Esophagus muscularis mucosa (tissue), 4 donors: ENCODE results near the gene ELMO2. TPM values are rescaled to one million over a fixed set of nuclear protein-coding genes. Genes with fewer than 3 reads are reported as not detected.

ENCODE experiments used
- DNase-seq: peaks from one replicate; pipeline ENCODE4 v3.0.0-alpha.2; 2017; ENCODE audit errors: extremely low spot score
- H3K27ac ChIP-seq, 4 donors: fragments of 200-600 bp; sonication (generic); replicated peaks in 1 of 4; 1 replicate in 3 of 4; 2 replicates in 1 of 4; pipeline ENCODE4 v1.5.1; 2016 to 2019; ENCODE audit warnings: mild to moderate bottlenecking in 1 of 4
- H3K27me3 ChIP-seq, 4 donors: fragments of 200-600 bp; sonication (generic); one replicate each; pipeline versions ENCODE4 v1.5.1 to v1.6.0; 2016 to 2019
- H3K36me3 ChIP-seq, 4 donors: fragments of 200-600 bp; sonication (generic); one replicate each; pipeline ENCODE4 v1.5.1; 2016 to 2019
- H3K4me1 ChIP-seq, 4 donors: fragments of 200-600 bp; sonication (generic); one replicate each; pipeline ENCODE4 v1.5.1; 2016 to 2019
- H3K4me3 ChIP-seq, 4 donors: fragments of 200-600 bp; sonication (generic); 1 replicate in 2 of 4; 2 replicates in 2 of 4; pipeline ENCODE4 v1.5.1; 2016 to 2019; ENCODE audit warnings: mild to moderate bottlenecking in 4 of 4, moderate library complexity in 1 of 4
- H3K9me3 ChIP-seq, 4 donors: fragments of 200-600 bp; sonication (generic); 1 replicate in 3 of 4; 2 replicates in 1 of 4; pipeline ENCODE4 v1.5.1; 2016 to 2019
- EP300 ChIP-seq: sonication (generic); formaldehyde crosslinking; IDR thresholded peaks from one replicate; pipeline ENCODE4 v1.6.1; 2017; ENCODE audit warnings: antibody characterized with exemption
- POLR2A ChIP-seq: fragments of 450-650 bp; IDR thresholded peaks from one replicate; pipeline ENCODE4 v1.6.1; 2017; ENCODE audit warnings: antibody characterized with exemption, moderate library complexity, mild to moderate bottlenecking, low read depth
- POLR2AphosphoS5 ChIP-seq, 2 donors: sonication (generic); formaldehyde crosslinking; IDR thresholded peaks; one replicate each; pipeline ENCODE4 v1.6.1; 2017; ENCODE audit warnings: antibody characterized with exemption in 2 of 2
- WGBS: methylation state at CpG from one replicate; pipeline ENCODE4 v1.1.5; 2018; 5-methylcytosine and 5-hydroxymethylcytosine counted together
- intact Hi-C: fragments of 100-400 bp; cut with DNase I; formaldehyde crosslinking; loops from one replicate; pipeline ENCODE4 v1.15.1; 2023
- total RNA-seq, 4 donors: library from RNA; depleted of rRNA; stranded (reverse); fragments of >200 nt; gene quantifications; one replicate each; pipeline versions ENCODE4 v1.1.0 to v1.2.1, GENCODE V29; 2016
- TF ChIP-seq, protein P1 (sequence below), 3 experiments: fragments of 200-600 bp in 2 of 3; fragments of 450-650 bp in 1 of 3; sonication (generic) in 2 of 3; IDR thresholded peaks; one replicate each; pipeline ENCODE4 v1.5.1; 2017 to 2019; ENCODE audit warnings: antibody characterized with exemption in 3 of 3, mild to moderate bottlenecking in 2 of 3, moderate library complexity in 1 of 3

Gene ELMO2, protein sequence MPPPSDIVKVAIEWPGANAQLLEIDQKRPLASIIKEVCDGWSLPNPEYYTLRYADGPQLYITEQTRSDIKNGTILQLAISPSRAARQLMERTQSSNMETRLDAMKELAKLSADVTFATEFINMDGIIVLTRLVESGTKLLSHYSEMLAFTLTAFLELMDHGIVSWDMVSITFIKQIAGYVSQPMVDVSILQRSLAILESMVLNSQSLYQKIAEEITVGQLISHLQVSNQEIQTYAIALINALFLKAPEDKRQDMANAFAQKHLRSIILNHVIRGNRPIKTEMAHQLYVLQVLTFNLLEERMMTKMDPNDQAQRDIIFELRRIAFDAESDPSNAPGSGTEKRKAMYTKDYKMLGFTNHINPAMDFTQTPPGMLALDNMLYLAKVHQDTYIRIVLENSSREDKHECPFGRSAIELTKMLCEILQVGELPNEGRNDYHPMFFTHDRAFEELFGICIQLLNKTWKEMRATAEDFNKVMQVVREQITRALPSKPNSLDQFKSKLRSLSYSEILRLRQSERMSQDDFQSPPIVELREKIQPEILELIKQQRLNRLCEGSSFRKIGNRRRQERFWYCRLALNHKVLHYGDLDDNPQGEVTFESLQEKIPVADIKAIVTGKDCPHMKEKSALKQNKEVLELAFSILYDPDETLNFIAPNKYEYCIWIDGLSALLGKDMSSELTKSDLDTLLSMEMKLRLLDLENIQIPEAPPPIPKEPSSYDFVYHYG
- 10 to 100 TPM; 35.3 to 61.4 (median 51.8) TPM for total RNA-seq

DNA sequence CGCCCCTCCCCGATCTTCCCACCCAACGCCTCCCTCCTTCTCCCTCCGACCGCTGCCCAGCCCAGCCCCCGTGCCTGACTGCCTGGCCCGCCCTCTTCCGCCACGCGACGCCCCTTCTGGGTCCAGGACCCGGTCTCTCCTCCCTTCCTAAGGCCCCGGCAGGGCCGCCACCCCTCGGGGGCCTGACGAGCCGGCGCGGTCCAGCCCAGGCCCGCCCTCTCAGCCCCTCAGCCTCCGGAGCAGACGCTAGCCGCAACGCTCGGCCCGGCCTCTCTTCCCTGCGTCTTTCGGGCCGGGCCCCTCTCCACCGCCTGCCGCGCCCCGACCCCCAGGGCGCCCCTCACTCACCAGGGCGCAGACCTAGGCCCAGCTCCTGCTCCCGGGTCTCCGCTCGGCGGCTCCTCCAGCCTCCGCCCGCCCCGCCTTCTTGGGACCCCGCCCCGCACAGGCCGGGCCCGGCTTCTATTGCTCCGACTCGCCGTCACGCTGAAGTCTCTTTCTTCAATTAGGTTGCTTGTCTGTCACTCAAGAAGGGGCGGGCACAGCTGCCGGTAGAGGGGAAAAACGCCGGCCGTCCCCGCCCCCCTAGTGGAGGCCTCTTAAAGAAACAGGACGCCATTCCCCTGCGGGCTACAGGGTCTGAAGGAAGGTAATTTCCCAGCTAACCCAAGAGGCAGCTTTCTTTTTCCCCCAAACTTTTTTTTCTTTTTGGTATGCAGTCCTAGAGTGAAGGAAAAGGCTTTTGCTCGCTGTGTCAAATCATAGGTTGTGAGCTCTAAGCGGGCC, at the start of gene ELMO2:
TSS of gene ELMO2 (minus strand) at position 416 of the 786 bp plus-strand sequence. CDS start 12,133 bp downstream, outside the sequence.
- H3K4me3 ChIP-seq, result peak within 1 kb of the TSS; percentile 85 to 93 (median 89)
- under 1% methylated on average over 45 of the region's 60 CpGs for WGBS
- H3K36me3 ChIP-seq, result no peaks in the 10 kb centered on the region
- intact Hi-C loops, result no loop called here
- peaks cover 53 to 67% (median 63%) of the 10 kb centered on the region in 4 donors for H3K4me1 ChIP-seq
- DNase-seq, result peak; percentile 100
- H3K9me3 ChIP-seq, result no peaks in the 10 kb centered on the region
- H3K27ac ChIP-seq, result peak within 1 kb of the TSS; percentile 92 to 97 (median 95)
- no peak for TF ChIP-seq EP300
- TF ChIP-seq, protein P1, sequence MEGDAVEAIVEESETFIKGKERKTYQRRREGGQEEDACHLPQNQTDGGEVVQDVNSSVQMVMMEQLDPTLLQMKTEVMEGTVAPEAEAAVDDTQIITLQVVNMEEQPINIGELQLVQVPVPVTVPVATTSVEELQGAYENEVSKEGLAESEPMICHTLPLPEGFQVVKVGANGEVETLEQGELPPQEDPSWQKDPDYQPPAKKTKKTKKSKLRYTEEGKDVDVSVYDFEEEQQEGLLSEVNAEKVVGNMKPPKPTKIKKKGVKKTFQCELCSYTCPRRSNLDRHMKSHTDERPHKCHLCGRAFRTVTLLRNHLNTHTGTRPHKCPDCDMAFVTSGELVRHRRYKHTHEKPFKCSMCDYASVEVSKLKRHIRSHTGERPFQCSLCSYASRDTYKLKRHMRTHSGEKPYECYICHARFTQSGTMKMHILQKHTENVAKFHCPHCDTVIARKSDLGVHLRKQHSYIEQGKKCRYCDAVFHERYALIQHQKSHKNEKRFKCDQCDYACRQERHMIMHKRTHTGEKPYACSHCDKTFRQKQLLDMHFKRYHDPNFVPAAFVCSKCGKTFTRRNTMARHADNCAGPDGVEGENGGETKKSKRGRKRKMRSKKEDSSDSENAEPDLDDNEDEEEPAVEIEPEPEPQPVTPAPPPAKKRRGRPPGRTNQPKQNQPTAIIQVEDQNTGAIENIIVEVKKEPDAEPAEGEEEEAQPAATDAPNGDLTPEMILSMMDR (IDR thresholded peaks at IDR 0.05), result peak in 2 of 3 experiments; percentile 3 to 37
- peak; percentile 80 to 87 for TF ChIP-seq POLR2AphosphoS5 (IDR thresholded peaks at IDR 0.05)
- peak; percentile 51 for TF ChIP-seq POLR2A
- no peaks in the 10 kb centered on the region for H3K27me3 ChIP-seq

DNA sequence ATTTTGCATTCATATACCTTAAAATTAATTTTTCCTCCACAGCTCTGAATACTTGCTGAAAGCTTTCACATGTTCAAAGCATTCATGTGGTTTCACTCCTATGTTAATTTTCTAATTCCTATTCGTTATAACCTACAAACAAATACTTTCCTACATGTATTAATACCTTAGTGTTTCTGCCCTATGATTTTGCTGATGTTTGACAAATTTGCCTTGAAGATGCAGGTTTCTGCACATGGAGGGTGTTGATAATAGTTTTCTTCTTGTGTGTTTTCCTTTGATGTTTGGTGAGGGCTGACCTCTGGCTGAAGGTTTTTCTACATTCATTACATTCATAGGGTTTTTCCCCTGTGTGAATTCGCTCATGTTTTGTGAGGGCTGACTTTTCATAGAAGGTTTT, 49.3 kb upstream of the ELMO2 start:
- Histone ChIP-seq H3K27me3 (peaks cover 0 to 35% (median 4%) of the 10 kb centered on the region in 4 donors), H3K4me3 (no peak overlapping the region), H3K27ac (no peak overlapping the region), H3K4me1 (peaks cover 0 to 9% (median 6%) of the 10 kb centered on the region in 4 donors), H3K36me3 (no peaks in the 10 kb centered on the region), H3K9me3 (peaks cover 0 to 10% (median 8%) of the 10 kb centered on the region in 4 donors)
- 83% methylated on average over 2 of the region's 2 CpGs for WGBS
- DNase-seq, result no peak
- no peak for TF ChIP-seq POLR2A
- no peak for TF ChIP-seq POLR2AphosphoS5 (IDR thresholded peaks at IDR 0.05)
- no peak for TF ChIP-seq EP300
- TF ChIP-seq, protein P1 (IDR thresholded peaks at IDR 0.05), result no peak
- intact Hi-C loops, result no loop called here

DNA sequence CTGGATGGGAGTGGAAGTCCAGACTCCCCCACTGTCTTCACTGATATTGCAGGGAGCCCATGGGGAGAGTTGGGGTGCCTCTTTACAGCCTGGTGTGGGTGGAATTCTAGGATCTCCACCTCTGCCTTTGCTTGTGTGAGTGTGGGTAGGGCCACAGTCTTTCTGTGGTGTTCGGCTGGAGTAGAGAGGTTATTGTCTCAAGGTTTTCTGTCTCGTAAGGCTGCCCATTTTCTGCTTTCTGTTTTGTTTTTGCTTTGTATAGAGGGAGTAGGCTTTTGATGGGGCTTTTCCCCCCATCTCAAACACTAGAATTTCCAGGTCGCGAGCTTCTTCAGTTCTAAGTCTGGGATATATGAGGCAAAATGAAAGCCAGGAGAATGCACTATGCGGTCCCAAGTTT, 40.4 kb upstream of the ELMO2 start:
- peaks cover 0 to 30% (median 0%) of the 10 kb centered on the region in 4 donors for H3K27me3 ChIP-seq
- no peak for DNase-seq
- no peaks in the 10 kb centered on the region for H3K36me3 ChIP-seq
- 88% methylated on average over 5 of the region's 5 CpGs for WGBS
- no peaks in the 10 kb centered on the region for H3K4me1 ChIP-seq
- H3K9me3 ChIP-seq, result peaks cover 0 to 3% (median 0%) of the 10 kb centered on the region in 4 donors
- intact Hi-C loops, result no loop called here
- TF ChIP-seq, protein P1 (IDR thresholded peaks at IDR 0.05), result no peak
- TF ChIP-seq EP300 (no peak), POLR2AphosphoS5 (IDR thresholded peaks at IDR 0.05) (no peak), POLR2A (no peak)
- no peak overlapping the region for H3K27ac ChIP-seq
- no peak overlapping the region for H3K4me3 ChIP-seq

DNA sequence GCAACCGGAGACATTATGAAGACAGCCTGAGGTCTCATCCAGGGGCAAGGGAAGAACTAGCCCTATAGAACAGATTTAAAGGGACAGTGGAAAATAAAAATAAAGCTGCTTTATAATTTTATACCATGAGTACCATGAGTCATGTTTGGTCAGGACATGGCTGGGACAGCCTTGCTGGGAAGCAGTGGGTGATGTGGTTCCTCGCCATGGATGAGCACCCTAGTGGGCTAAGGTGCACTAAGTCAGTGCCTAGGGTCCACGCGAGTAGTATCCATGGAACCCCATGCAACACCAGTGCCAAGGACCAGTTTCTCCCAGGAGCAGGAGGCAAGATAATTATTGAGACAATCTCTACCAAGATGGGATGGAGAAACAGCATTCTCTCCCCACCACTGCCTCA, 33.4 kb upstream of the ELMO2 start:
- no peak overlapping the region for H3K4me3 ChIP-seq
- TF ChIP-seq POLR2AphosphoS5 (IDR thresholded peaks at IDR 0.05), result no peak
- no peak for TF ChIP-seq POLR2A
- TF ChIP-seq, protein P1 (IDR thresholded peaks at IDR 0.05), result no peak
- TF ChIP-seq EP300, result no peak
- WGBS, result 90% methylated on average over 3 of the region's 4 CpGs
- peaks cover 0 to 27% (median 0%) of the 10 kb centered on the region in 4 donors for H3K27me3 ChIP-seq
- peaks cover 0 to 3% (median 0%) of the 10 kb centered on the region in 4 donors for H3K9me3 ChIP-seq
- intact Hi-C loops, result no loop called here
- H3K27ac ChIP-seq, result no peak overlapping the region
- no peak for DNase-seq
- no peaks in the 10 kb centered on the region for H3K4me1 ChIP-seq
- H3K36me3 ChIP-seq, result no peaks in the 10 kb centered on the region
